C1 segment of cervical spinal cord (tissue), 14 donors: Measurements from ENCODE around the gene C11orf52.

Experiments used
- DNase-seq, 14 donors: peaks; one replicate each; lab custom pipeline; 2025; lab: John Stamatoyannopoulos, UW

The C11orf52 gene

GRCh38 chr11:111937844-111938243, 19.1 kb downstream of the C11orf52 start:
- peak in 4 of 14 donors; percentile 30 to 70 (median 54) for DNase-seq

GRCh38 chr11:111938687-111939160, 20.0 kb downstream of the C11orf52 start:
- DNase-seq: peak in 3 of 14 donors; percentile 36 to 91 (median 37)

- DNase-seq: peak in 1 of 14 donors; percentile 69
Measured at GRCh38 chr11:111939836-111940604, 21.3 kb downstream of the C11orf52 start.

- DNase-seq: peak in 8 of 14 donors; percentile 33 to 98 (median 40)
Measured at GRCh38 chr11:111941963-111942362, 23.2 kb downstream of the C11orf52 start.

- DNase-seq: no peak
Measured at GRCh38 chr11:111942829-111943228, 24.1 kb downstream of the C11orf52 start.

- no peak for DNase-seq
Measured at GRCh38 chr11:111944139-111944538, 25.4 kb downstream of the C11orf52 start.

GRCh38 chr11:111944651-111945051, 25.9 kb downstream of the C11orf52 start:
- DNase-seq: no peak

GRCh38 chr11:111945198-111945597, 26.5 kb downstream of the C11orf52 start:
- DNase-seq: no peak

- no peak for DNase-seq
Measured at GRCh38 chr11:111946499-111946898, 27.8 kb downstream of the C11orf52 start.

- no peak for DNase-seq
Measured at GRCh38 chr11:111947143-111947542, 28.4 kb downstream of the C11orf52 start.

- DNase-seq: no peak
Measured at GRCh38 chr11:111949519-111950426, 31.1 kb downstream of the C11orf52 start.

- no peak for DNase-seq
Measured at GRCh38 chr11:111951565-111951964, 32.9 kb downstream of the C11orf52 start.

GRCh38 chr11:111954154-111954553, 35.4 kb downstream of the C11orf52 start:
- DNase-seq: no peak

- DNase-seq: no peak
Measured at GRCh38 chr11:111957663-111958444, 39.1 kb downstream of the C11orf52 start.

GRCh38 chr11:111960916-111961315, 42.2 kb downstream of the C11orf52 start:
- DNase-seq: no peak

GRCh38 chr11:111961389-111962300, 42.9 kb downstream of the C11orf52 start:
- no peak for DNase-seq

- peak in 1 of 14 donors; percentile 22 for DNase-seq
Measured at GRCh38 chr11:111963931-111964340, 45.2 kb downstream of the C11orf52 start.

GRCh38 chr11:111966678-111967077, 48.0 kb downstream of the C11orf52 start:
- DNase-seq: no peak

GRCh38 chr11:111967649-111968048, 48.9 kb downstream of the C11orf52 start:
- no peak for DNase-seq

GRCh38 chr11:111969344-111969743, 50.6 kb downstream of the C11orf52 start:
- no peak for DNase-seq
